ENCODE measurements around the gene IRF4. TPM values are rescaled to one million over a fixed set of nuclear protein-coding genes. Genes with fewer than 3 reads are reported as not detected.

IRF4 gene
- total RNA-seq, 1 experiment from 2014 or later = 0.76 TPM

DNA sequence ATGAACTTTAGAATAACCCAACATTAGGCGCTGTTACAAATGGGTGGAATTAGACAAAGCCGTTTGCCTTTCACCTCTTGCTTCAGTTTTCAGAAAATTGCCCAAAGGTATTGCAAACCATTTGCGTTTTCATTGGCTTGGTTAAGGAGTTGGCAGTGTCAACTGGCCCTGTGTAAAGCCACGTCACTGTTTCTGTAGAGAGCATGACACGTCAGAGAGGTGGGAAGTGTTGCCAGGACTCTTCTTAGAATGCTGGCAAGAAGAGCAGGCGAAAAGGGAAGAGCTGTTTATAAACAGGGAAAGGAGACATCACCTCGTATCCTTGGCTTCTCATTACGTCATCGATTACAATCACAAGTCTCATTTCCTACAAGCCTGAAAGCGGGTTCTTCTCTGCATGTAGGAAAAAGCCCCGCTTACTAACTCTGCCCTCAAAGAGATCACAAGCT, 4.2 kb upstream of the IRF4 start:
- Histone ChIP-seq H3K4me1 (replicated peaks) (peaks cover 12% of the 10 kb centered on the region), H3K27ac (no peak overlapping the region), H3K27me3 (replicated peaks) (peaks cover 53% of the 10 kb centered on the region), H3K4me3 (no peak overlapping the region), H3K9me3 (replicated peaks) (no peaks in the 10 kb centered on the region), H3K36me3 (no peaks in the 10 kb centered on the region)
- no peak for DNase-seq (ENCODE audit: low read depth in 1 of 2, low spot score in 2 of 2)

DNA sequence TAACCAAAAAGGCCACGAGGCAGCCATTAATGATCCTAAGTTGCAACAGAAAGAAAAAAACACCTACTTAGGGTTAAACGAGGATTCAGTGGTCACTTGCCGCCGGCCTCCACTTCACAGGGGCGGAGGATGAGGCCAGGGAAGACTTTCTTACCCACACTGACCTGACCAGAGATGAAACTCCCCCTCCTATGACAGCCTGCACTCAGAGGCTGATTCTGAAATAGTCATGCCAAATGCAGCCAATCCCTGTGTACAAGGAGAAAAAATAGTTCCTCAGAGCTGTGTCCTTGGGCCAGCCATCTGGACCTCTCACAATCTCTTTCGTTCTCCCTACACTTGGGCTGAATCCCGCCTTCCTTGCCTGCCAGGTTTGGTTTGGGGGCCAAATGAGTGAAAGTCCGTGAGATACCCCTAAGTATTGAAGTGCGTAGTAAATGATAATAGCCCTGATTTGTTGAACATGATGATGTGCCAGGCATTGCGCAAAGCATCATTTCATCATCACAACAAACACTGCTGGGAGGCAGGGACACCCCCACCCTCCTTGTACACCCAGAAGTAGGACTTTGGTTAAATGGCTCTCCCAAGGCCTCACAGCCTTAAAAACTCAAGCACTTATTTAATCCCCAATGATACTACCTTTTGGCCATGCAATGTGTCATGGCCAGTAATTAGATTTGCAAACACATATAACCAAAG, 3.2 kb upstream of the IRF4 start:
- no peaks in the 10 kb centered on the region for H3K9me3 ChIP-seq (replicated peaks)
- H3K27me3 ChIP-seq (replicated peaks) = peaks cover 63% of the 10 kb centered on the region
- H3K36me3 ChIP-seq = no peaks in the 10 kb centered on the region
- H3K4me3 ChIP-seq = no peak overlapping the region
- peaks cover 23% of the 10 kb centered on the region for H3K4me1 ChIP-seq (replicated peaks)
- no peak for DNase-seq (ENCODE audit: low read depth in 1 of 2, low spot score in 2 of 2)
- no peak overlapping the region for H3K27ac ChIP-seq

DNA sequence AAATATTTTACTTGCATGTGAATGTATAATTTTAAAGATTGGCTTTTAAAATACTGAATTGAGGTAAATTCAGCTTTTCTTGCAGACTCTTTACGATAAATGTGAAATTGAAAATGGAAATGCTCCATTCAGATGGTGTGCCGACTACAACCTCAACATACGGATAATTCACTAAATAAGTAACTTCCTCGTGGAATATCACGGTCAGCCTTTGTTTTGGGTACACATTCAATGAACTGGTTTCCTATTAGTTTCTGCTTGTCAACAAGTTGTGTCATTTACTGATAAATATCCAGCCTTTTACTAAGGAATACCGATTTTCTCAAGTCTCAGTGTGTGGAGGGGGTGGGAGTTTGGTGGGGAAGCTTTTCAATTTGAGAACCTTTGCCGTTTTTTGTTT, 2.4 kb upstream of the IRF4 start:
- peaks cover 26% of the 10 kb centered on the region for H3K4me1 ChIP-seq (replicated peaks)
- no peak overlapping the region for H3K27ac ChIP-seq
- peaks cover 69% of the 10 kb centered on the region for H3K27me3 ChIP-seq (replicated peaks)
- no peaks in the 10 kb centered on the region for H3K9me3 ChIP-seq (replicated peaks)
- no peaks in the 10 kb centered on the region for H3K36me3 ChIP-seq
- no peak for DNase-seq (ENCODE audit: low read depth in 1 of 2, low spot score in 2 of 2)
- no peak overlapping the region for H3K4me3 ChIP-seq

DNA sequence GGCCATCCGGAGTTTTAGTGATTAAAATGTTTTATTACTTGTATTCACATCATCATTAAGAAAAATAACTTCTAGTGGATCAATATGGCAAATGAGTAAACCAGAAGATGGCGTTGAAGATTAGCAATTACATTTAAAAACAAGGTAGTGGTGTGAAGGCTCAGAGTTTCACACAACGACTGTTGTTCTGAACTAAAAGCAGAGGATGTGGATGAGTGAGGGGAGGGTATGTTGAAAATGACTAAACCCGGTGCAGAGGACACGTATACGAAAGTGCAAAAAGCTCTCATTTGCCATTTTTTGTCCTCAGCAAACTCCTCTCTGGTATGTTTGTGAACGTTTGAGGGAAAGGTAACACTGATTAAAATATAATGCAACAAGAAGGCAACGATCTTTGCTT, 1.9 kb upstream of the IRF4 start:
- H3K27ac ChIP-seq = no peak overlapping the region
- H3K36me3 ChIP-seq = no peaks in the 10 kb centered on the region
- H3K4me3 ChIP-seq = no peak overlapping the region
- no peak for DNase-seq (ENCODE audit: low read depth in 1 of 2, low spot score in 2 of 2)
- H3K9me3 ChIP-seq (replicated peaks) = no peaks in the 10 kb centered on the region
- peaks cover 74% of the 10 kb centered on the region for H3K27me3 ChIP-seq (replicated peaks)
- H3K4me1 ChIP-seq (replicated peaks) = peaks cover 26% of the 10 kb centered on the region

DNA sequence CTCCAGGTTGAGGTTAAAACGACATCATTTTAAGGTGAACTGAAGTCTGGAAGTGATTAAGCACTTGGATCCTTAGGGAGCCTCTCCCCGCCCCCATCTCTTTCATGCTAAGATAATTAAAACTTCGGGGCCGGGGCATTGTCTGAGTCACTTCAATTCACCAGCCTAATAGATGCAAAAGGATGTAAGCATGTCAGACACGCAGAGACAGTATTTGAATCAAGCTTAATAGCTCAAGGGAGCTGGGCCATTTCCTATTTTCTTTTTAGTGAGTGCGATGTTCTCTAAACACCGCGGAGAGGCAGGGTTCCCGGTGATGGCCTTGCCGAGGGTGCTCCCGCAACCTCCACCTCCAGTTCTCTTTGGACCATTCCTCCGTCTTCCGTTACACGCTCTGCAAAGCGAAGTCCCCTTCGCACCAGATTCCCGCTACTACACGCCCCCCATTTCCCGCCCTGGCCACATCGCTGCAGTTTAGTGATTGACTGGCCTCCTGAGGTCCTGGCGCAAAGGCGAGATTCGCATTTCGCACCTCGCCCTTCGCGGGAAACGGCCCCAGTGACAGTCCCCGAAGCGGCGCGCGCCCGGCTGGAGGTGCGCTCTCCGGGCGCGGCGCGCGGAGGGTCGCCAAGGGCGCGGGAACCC, 516 bp upstream of the IRF4 start:
- H3K9me3 ChIP-seq (replicated peaks) = no peaks in the 10 kb centered on the region
- peak in 1 of 2 experiments; percentile 40 for DNase-seq (ENCODE audit: low read depth in 1 of 2, low spot score in 2 of 2)
- peaks cover 26% of the 10 kb centered on the region for H3K4me1 ChIP-seq (replicated peaks)
- no peak overlapping the region for H3K27ac ChIP-seq
- no peaks in the 10 kb centered on the region for H3K36me3 ChIP-seq
- H3K27me3 ChIP-seq (replicated peaks) = peaks cover 87% of the 10 kb centered on the region
- peak overlapping the region; percentile 14; the same call in 1 of the 2 replicates for H3K4me3 ChIP-seq

DNA sequence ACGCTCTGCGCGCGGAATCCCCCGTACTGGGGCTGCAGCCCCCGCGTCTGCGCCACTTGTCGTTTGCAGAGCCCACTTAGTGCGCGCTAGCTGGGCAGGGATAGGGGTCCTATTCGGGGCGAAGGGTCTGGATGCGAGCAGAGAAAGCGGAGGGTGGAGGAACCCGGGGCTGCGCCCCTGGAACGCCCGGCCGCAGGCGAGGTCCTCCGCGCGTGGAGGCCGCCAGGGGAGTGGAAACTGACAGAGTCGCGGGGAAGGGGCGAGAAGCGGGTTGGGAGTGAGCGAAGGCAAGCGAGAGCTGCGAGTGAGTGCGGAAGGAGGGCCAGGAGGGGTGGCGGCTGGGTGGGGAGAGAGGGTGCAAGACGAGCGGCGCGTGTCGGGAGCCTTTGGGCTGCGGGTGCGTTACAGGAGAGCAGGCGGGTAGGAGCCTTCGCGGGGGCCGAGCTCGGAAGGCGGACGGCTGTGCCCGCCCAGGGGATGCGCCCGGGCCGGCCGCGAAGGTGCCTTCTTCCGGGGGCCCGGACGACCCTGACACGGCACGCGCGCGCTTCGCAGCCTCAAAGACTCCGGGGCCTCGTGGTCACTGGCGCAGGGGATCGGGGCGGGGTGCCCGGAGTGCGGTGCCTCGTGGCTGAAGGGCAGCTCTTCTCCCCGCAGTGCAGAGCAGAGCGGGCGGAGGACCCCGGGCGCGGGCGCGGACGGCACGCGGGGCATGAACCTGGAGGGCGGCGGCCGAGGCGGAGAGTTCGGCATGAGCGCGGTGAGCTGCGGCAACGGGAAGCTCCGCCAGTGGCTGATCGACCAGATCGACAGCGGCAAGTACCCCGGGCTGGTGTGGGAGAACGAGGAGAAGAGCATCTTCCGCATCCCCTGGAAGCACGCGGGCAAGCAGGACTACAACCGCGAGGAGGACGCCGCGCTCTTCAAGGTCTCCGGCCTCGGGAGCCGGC, 1.2 kb downstream of the IRF4 start:
- Histone ChIP-seq H3K9me3 (replicated peaks) (no peaks in the 10 kb centered on the region), H3K27ac (no peak overlapping the region), H3K27me3 (replicated peaks) (peaks cover 88% of the 10 kb centered on the region), H3K4me3 (peak overlapping the region; percentile 18), H3K4me1 (replicated peaks) (peaks cover 26% of the 10 kb centered on the region), H3K36me3 (no peaks in the 10 kb centered on the region)
- DNase-seq (ENCODE audit: low read depth in 1 of 2, low spot score in 2 of 2) = peak in 1 of 2 experiments; percentile 42

DNA sequence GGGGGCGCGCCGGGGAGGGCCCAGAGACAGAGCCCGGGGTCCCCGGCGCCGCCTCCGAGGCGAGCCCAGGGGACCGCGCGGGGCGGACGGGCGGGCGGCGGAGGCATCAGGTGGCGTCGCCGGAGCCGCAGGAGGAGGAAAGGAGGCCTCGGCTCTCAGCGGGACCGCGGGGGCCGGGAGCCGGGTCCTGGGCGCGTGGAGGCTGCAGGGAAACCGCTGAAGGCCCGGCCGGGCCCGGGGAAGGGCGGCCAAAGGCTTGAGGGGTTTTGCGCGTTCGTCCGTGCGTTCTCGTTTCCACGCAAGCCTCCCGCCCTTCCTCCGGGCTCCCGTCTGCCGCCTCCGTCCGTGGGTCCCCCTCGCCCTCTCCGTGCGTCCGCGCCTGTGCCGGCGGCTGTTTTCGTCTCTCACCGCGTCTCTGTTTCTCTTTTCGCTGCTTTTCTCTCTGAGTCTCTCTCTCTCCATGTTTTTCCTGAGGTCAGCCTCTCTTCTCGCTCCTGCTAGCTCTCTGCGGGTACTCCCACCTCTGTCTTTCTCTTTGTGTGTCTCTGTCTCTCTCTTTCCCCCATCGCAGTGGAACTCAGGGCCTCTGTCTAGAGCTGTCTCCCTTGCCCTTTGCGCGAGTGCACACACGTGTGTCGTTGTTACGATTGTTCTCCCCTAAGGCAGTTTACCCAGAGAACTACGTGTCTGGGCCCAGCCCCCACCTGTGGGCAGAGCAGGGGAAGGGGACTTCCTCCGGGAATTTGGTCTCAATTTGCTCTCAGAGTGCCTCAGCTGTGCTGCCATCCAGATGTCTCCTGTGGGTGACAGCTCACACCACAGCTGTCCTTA, 2.1 kb downstream of the IRF4 start:
- Histone ChIP-seq H3K9me3 (replicated peaks) (0 out of 2 replicates have a peak, but pooled peaks cover 2% of the 10 kb centered on the region), H3K27me3 (replicated peaks) (peaks cover 89% of the 10 kb centered on the region), H3K4me3 (no peak overlapping the region), H3K27ac (no peak overlapping the region), H3K4me1 (replicated peaks) (peaks cover 26% of the 10 kb centered on the region), H3K36me3 (no peaks in the 10 kb centered on the region)
- no peak for DNase-seq (ENCODE audit: low read depth in 1 of 2, low spot score in 2 of 2)

DNA sequence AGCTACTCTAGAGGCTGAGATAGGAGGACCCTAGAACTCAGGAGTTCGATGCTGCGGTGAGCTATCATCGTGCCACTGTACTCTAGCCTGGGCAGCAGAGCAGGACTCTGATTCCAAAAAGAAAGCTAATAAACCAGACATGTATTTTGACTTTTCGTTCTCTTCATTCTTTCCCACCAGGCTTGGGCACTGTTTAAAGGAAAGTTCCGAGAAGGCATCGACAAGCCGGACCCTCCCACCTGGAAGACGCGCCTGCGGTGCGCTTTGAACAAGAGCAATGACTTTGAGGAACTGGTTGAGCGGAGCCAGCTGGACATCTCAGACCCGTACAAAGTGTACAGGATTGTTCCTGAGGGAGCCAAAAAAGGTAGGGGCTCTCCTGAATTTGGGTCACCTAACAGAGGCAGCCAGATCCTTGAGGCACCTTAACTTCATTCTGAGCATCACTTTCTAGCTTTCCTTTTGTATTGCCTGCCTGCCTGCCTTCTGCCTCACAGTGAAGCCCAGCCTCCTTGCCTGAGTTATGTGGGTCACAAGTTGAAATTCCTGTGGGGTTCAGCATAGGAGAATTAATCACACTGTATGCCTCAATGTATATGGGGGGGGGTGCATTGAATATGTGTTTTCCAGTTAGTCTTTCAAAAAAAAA, 3.2 kb downstream of the IRF4 start:
- no peak for DNase-seq (ENCODE audit: low read depth in 1 of 2, low spot score in 2 of 2)
- Histone ChIP-seq H3K9me3 (replicated peaks) (0 out of 2 replicates have a peak, but pooled peaks cover 2% of the 10 kb centered on the region), H3K27me3 (replicated peaks) (peaks cover 85% of the 10 kb centered on the region)

DNA sequence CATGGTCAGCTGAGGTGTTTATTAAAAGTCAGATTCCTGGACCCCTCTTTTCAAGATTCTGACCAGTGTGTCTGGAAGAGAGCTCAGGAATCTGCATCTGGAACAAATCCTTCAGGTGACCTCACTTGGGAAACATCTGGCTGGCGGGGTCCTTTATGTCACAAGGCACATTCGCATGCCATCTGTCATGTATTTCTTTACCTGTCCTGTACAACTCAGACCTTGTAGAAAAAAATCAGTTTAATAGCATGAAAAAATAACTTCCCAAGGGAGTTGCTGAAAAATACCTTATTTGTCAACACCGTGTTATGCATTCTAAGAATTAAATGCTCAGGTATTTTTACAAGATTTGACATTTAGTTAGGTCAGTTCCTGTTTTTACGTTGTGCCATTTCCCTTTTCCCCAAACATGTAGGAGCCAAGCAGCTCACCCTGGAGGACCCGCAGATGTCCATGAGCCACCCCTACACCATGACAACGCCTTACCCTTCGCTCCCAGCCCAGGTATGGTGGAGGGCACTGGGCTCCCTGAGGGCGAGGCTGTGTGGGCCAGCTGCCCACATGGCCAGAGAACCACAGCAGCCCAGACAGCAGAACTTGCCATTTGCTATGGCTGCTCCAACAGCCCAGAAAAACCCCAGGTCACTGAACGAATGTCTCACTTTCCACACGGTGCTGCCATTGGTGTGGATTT, 4.0 kb downstream of the IRF4 start:
- H3K27me3 ChIP-seq (replicated peaks) = peaks cover 81% of the 10 kb centered on the region
- DNase-seq (ENCODE audit: low read depth in 1 of 2, low spot score in 2 of 2) = no peak
- 0 out of 2 replicates have a peak, but pooled peaks cover 2% of the 10 kb centered on the region for H3K9me3 ChIP-seq (replicated peaks)
- no peaks in the 10 kb centered on the region for H3K36me3 ChIP-seq
- no peak overlapping the region for H3K27ac ChIP-seq
- H3K4me3 ChIP-seq = no peak overlapping the region
- peaks cover 26% of the 10 kb centered on the region for H3K4me1 ChIP-seq (replicated peaks)

More for the DNA sequence above, 3.2 kb downstream of the IRF4 start:
- Histone ChIP-seq H3K4me3 (no peak overlapping the region), H3K27ac (no peak overlapping the region), H3K36me3 (no peaks in the 10 kb centered on the region), H3K4me1 (replicated peaks) (peaks cover 26% of the 10 kb centered on the region)

DNA sequence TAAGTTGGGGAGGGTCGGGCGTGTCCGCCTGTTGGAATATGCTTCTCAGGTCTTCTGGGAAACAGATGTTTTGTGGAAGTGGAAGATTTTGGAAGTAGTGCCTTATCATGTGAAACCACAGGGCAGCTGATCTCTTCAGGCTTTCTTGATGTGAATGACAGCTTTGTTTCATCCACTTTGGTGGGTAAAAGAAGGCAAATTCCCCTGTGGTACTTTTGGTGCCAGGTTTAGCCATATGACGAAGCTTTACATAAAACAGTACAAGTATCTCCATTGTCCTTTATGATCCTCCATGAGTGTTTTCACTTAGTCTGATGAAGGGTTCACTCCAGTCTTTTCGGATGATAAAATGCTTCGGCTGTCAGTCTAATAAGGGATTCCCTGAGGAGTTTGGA, 4.6 kb downstream of the IRF4 start:
- Histone ChIP-seq H3K27ac (no peak overlapping the region), H3K4me3 (no peak overlapping the region), H3K4me1 (replicated peaks) (peaks cover 23% of the 10 kb centered on the region), H3K36me3 (no peaks in the 10 kb centered on the region), H3K9me3 (replicated peaks) (0 out of 2 replicates have a peak, but pooled peaks cover 2% of the 10 kb centered on the region), H3K27me3 (replicated peaks) (peaks cover 80% of the 10 kb centered on the region)
- no peak for DNase-seq (ENCODE audit: low read depth in 1 of 2, low spot score in 2 of 2)

DNA sequence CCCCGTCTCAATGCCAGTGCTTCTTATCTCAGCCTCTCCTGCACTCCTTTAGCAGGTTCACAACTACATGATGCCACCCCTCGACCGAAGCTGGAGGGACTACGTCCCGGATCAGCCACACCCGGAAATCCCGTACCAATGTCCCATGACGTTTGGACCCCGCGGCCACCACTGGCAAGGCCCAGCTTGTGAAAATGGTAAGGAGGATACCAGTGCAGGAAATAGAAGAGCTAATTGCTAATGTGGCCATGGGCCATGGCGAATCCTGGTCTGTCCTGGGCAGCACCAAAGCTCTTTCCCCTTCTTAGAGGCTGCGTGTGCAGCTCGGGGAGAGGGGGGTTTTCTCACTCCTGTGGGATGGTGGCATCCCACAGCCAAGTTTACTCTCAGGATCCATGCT, 5.5 kb downstream of the IRF4 start:
- DNase-seq (ENCODE audit: low read depth in 1 of 2, low spot score in 2 of 2) = no peak
- H3K4me3 ChIP-seq = no peak overlapping the region
- no peak overlapping the region for H3K27ac ChIP-seq
- peaks cover 16% of the 10 kb centered on the region for H3K4me1 ChIP-seq (replicated peaks)
- H3K36me3 ChIP-seq = no peaks in the 10 kb centered on the region
- H3K9me3 ChIP-seq (replicated peaks) = 0 out of 2 replicates have a peak, but pooled peaks cover 2% of the 10 kb centered on the region
- peaks cover 73% of the 10 kb centered on the region for H3K27me3 ChIP-seq (replicated peaks)

DNA sequence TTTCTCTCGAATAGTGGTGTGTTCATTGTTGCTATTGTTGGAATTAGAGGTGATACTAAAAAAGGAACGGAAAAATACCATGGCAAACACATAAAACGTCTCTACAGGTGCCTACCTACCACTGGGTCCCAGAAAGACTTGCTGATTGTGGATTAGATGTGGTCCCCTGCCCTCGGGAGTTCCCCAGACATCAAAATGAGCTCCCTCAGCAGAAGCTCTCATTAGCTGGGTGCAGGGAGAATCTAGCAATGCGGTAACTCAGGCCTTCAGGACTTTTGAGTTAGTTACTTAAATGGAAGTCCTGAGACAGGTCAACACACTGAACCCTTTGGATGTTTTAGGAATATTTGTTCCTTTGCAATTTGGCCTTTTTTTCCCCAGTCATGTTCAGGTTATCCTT, 6.1 kb downstream of the IRF4 start:
- Histone ChIP-seq H3K4me1 (replicated peaks) (peaks cover 10% of the 10 kb centered on the region), H3K4me3 (no peak overlapping the region), H3K27me3 (replicated peaks) (peaks cover 67% of the 10 kb centered on the region), H3K9me3 (replicated peaks) (0 out of 2 replicates have a peak, but pooled peaks cover 2% of the 10 kb centered on the region), H3K36me3 (no peaks in the 10 kb centered on the region), H3K27ac (no peak overlapping the region)
- no peak for DNase-seq (ENCODE audit: low read depth in 1 of 2, low spot score in 2 of 2)

All from SJSA1 (cell line).